ENCODE measurements around the gene TEDDM1. TPM values are rescaled to one million over a fixed set of nuclear protein-coding genes. Genes with fewer than 3 reads are reported as not detected.

The TEDDM1 gene
- polyA plus RNA-seq, 1 donor (not counting 4 experiments of a cell fraction or from before 2014, with no cell fraction given), result not detected

GRCh38 chr1:182357171-182357570 lies 43.3 kb downstream of the TEDDM1 start:
- Histone ChIP-seq H3K4me3 (ENCODE audit: control insufficient read depth in 2 of 3, extremely low read depth in 1 of 3, insufficient read depth in 2 of 3, low read depth in 1 of 3, low read length in 3 of 3) (no peak overlapping the region), H2AFZ (ENCODE audit: control insufficient read depth, low read length) (no peak overlapping the region), H3K36me3 (ENCODE audit: control insufficient read depth in 2 of 2, extremely low read depth in 1 of 2, insufficient read depth in 2 of 2, low read length in 2 of 2) (no peaks in the 10 kb centered on the region), H3K4me2 (ENCODE audit: control insufficient read depth, extremely low read depth, insufficient read depth, low read depth, low read length) (no peak overlapping the region), H3K27me3 (ENCODE audit: control insufficient read depth, extremely low read depth, insufficient read depth, low read length) (no peaks in the 10 kb centered on the region), H3K79me2 (ENCODE audit: control insufficient read depth, insufficient read depth, low read length) (no peaks in the 10 kb centered on the region), H3K4me1 (ENCODE audit: control insufficient read depth, extremely low read depth, insufficient read depth, low read length) (no peaks in the 10 kb centered on the region), H3K9me1 (ENCODE audit: control insufficient read depth, extremely low read depth, insufficient read depth, low read length) (no peaks in the 10 kb centered on the region), H3K27ac (ENCODE audit: control insufficient read depth, insufficient read depth, low read length) (no peak overlapping the region), H4K20me1 (ENCODE audit: control insufficient read depth, extremely low read depth, insufficient read depth, low read length) (no peaks in the 10 kb centered on the region), H3K9me3 (ENCODE audit: control insufficient read depth, low read depth, low read length) (no peaks in the 10 kb centered on the region), H3K9ac (ENCODE audit: control insufficient read depth, extremely low read depth, insufficient read depth, low read length) (no peak overlapping the region)
- dilution Hi-C loops (cut with MboI; ENCODE audit: extremely low pct_ligation_motif_present, low sequenced_read_pairs), result no loop called here
- TF ChIP-seq CTCF (optimal IDR thresholded peaks at IDR 0.05 in 1 of 3, IDR thresholded peaks at IDR 0.05 in 1 of 3, conservative IDR thresholded peaks at IDR 0.05 in 1 of 3; ENCODE audit: extremely low read depth in 1 of 3, insufficient read depth in 2 of 3, low read length in 3 of 3), result no peak
- no peak for TF ChIP-seq EZH2 (IDR thresholded peaks at IDR 0.05; ENCODE audit: low read length)
- DNase-seq (ENCODE audit: low read depth, low spot score), result no peak
- no peak for FAIRE-seq

- Histone ChIP-seq H3K9ac (ENCODE audit: control insufficient read depth, extremely low read depth, insufficient read depth, low read length) (no peak overlapping the region), H3K36me3 (ENCODE audit: control insufficient read depth in 2 of 2, extremely low read depth in 1 of 2, insufficient read depth in 2 of 2, low read length in 2 of 2) (no peaks in the 10 kb centered on the region), H4K20me1 (ENCODE audit: control insufficient read depth, extremely low read depth, insufficient read depth, low read length) (no peaks in the 10 kb centered on the region), H3K4me1 (ENCODE audit: control insufficient read depth, extremely low read depth, insufficient read depth, low read length) (no peaks in the 10 kb centered on the region), H3K9me3 (ENCODE audit: control insufficient read depth, low read depth, low read length) (no peaks in the 10 kb centered on the region), H3K27ac (ENCODE audit: control insufficient read depth, insufficient read depth, low read length) (no peak overlapping the region), H3K4me2 (ENCODE audit: control insufficient read depth, extremely low read depth, insufficient read depth, low read depth, low read length) (no peak overlapping the region), H3K4me3 (ENCODE audit: control insufficient read depth in 2 of 3, extremely low read depth in 1 of 3, insufficient read depth in 2 of 3, low read depth in 1 of 3, low read length in 3 of 3) (no peak overlapping the region), H3K27me3 (ENCODE audit: control insufficient read depth, extremely low read depth, insufficient read depth, low read length) (no peaks in the 10 kb centered on the region), H2AFZ (ENCODE audit: control insufficient read depth, low read length) (no peak overlapping the region), H3K79me2 (ENCODE audit: control insufficient read depth, insufficient read depth, low read length) (no peaks in the 10 kb centered on the region), H3K9me1 (ENCODE audit: control insufficient read depth, extremely low read depth, insufficient read depth, low read length) (no peaks in the 10 kb centered on the region)
- TF ChIP-seq CTCF (optimal IDR thresholded peaks at IDR 0.05 in 1 of 3, IDR thresholded peaks at IDR 0.05 in 1 of 3, conservative IDR thresholded peaks at IDR 0.05 in 1 of 3; ENCODE audit: extremely low read depth in 1 of 3, insufficient read depth in 2 of 3, low read length in 3 of 3), result no peak
- dilution Hi-C loops (cut with MboI; ENCODE audit: extremely low pct_ligation_motif_present, low sequenced_read_pairs), result no loop called here
- FAIRE-seq (no peak), DNase-seq (ENCODE audit: low read depth, low spot score) (no peak)
Observed at GRCh38 chr1:182355723-182356098, 44.8 kb downstream of the TEDDM1 start.
